ENCODE data around the gene PTGIR. TPM values are rescaled to one million over a fixed set of nuclear protein-coding genes. Genes with fewer than 3 reads are reported as not detected.

PTGIR gene
- total RNA-seq, 2 donors from 2014 or later: 0.82 TPM

- Histone ChIP-seq H3K9ac (ENCODE audit: low read depth in 2 of 2, low read length in 2 of 2) (peak within 1 kb of the TSS; percentile 55 to 72), H3K4me1 (peaks cover 6% of the 10 kb centered on the region), H3K27me3 (peaks cover 30% of the 10 kb centered on the region), H3K9me3 (no peaks in the 10 kb centered on the region), H3K36me3 (no peaks in the 10 kb centered on the region), H3K27ac (peak within 1 kb of the TSS; percentile 51), H3K4me3 (peak within 1 kb of the TSS; percentile 53)
- intact Hi-C loops (cut with DNase I): no loop called here
- peak; percentile 100 for DNase-seq
- no peak for TF ChIP-seq CTCF (IDR thresholded peaks at IDR 0.05)
These were observed 36.3 kb upstream of the PTGIR start, which contains the start of gene DACT3 for GRCh38 chr19:46661020-46661731. Gene DACT3 (minus strand): TSS chr19:46661182. CDS start chr19:46661064, 118 bp downstream.

GRCh38 chr19:46660551-46661019, 35.7 kb upstream of the PTGIR start:
- DNase-seq: peak; percentile 42
- Histone ChIP-seq H3K27me3 (peaks cover 30% of the 10 kb centered on the region), H3K4me3 (peak overlapping the region; percentile 53), H3K9me3 (no peaks in the 10 kb centered on the region), H3K9ac (ENCODE audit: low read depth in 2 of 2, low read length in 2 of 2) (peak overlapping the region; percentile 3 to 72), H3K27ac (peak overlapping the region; percentile 51), H3K4me1 (peaks cover 6% of the 10 kb centered on the region), H3K36me3 (no peaks in the 10 kb centered on the region)
- intact Hi-C loops (cut with DNase I): no loop called here
- no peak for TF ChIP-seq CTCF (IDR thresholded peaks at IDR 0.05)

GRCh38 chr19:46660008-46660517, 35.2 kb upstream of the PTGIR start:
- H3K27me3 ChIP-seq: peaks cover 30% of the 10 kb centered on the region
- peak overlapping the region; percentile 51 for H3K27ac ChIP-seq
- no peaks in the 10 kb centered on the region for H3K36me3 ChIP-seq
- H3K4me3 ChIP-seq: peak overlapping the region; percentile 53
- DNase-seq: no peak
- peaks cover 6% of the 10 kb centered on the region for H3K4me1 ChIP-seq
- intact Hi-C loops (cut with DNase I): no loop called here
- peak overlapping the region; percentile 22 to 62 for H3K9ac ChIP-seq (ENCODE audit: low read depth in 2 of 2, low read length in 2 of 2)
- TF ChIP-seq CTCF (IDR thresholded peaks at IDR 0.05): no peak
- H3K9me3 ChIP-seq: no peaks in the 10 kb centered on the region

- DNase-seq: peak; percentile 38
- Histone ChIP-seq H3K9ac (ENCODE audit: low read depth in 2 of 2, low read length in 2 of 2) (peak overlapping the region; percentile 22 to 62), H3K4me1 (peaks cover 6% of the 10 kb centered on the region), H3K36me3 (no peaks in the 10 kb centered on the region), H3K27me3 (peaks cover 30% of the 10 kb centered on the region), H3K27ac (peak overlapping the region; percentile 51), H3K9me3 (no peaks in the 10 kb centered on the region), H3K4me3 (peak overlapping the region; percentile 53)
- intact Hi-C loops (cut with DNase I): no loop called here
- TF ChIP-seq CTCF (IDR thresholded peaks at IDR 0.05): no peak
These were observed 34.5 kb upstream of the PTGIR start for GRCh38 chr19:46659151-46660007.

- TF ChIP-seq CTCF (IDR thresholded peaks at IDR 0.05): no peak
- Histone ChIP-seq H3K4me3 (no peak overlapping the region), H3K9me3 (no peaks in the 10 kb centered on the region), H3K4me1 (peaks cover 6% of the 10 kb centered on the region), H3K9ac (ENCODE audit: low read depth in 2 of 2, low read length in 2 of 2) (no peak overlapping the region), H3K27ac (no peak overlapping the region), H3K27me3 (peaks cover 30% of the 10 kb centered on the region), H3K36me3 (no peaks in the 10 kb centered on the region)
- intact Hi-C loops (cut with DNase I): no loop called here
- no peak for DNase-seq
These were observed 31.7 kb upstream of the PTGIR start for GRCh38 chr19:46656541-46656940.
